Nucleus accumbens (tissue), 56 donors: ENCODE measurements around the gene C8G.
A peak's percentile ranks its signal among the peaks of the same experiment; 100 is the strongest.

ENCODE experiments used
- DNase-seq, 56 donors: peaks; one replicate each; lab custom pipeline; 2025; lab: John Stamatoyannopoulos, UW

Gene C8G

GRCh38 chr9:136995772-136996311 is 50.8 kb downstream of the C8G start:
- peak in 16 of 56 donors; percentile 17 to 67 (median 31) for DNase-seq
